Fibroblast of the aortic adventitia (primary cell): ENCODE data around the gene BTAF1. TPM values are rescaled to one million over a fixed set of nuclear protein-coding genes. Genes with fewer than 3 reads are reported as not detected.

Experiments used
- DNase-seq: peaks from one replicate; pipeline ENCODE4 v3.0.0-alpha.2; 2010; ENCODE audit warnings: low read depth
- H3K4me3 ChIP-seq: 2 replicates; pipeline ENCODE4 v1.5.1; 2011; ENCODE audit warnings: low read depth, mild to moderate bottlenecking, control low read depth, low read length, moderate library complexity
- total RNA-seq: library from RNA; depleted of rRNA; stranded (reverse); fragments of >200 nt; gene quantifications from 2 replicates; pipeline ENCODE4 v1.2.3, GENCODE V29; 2012; ENCODE audit warnings: low replicate concordance
- TF ChIP-seq, protein P1 (sequence below): IDR thresholded peaks from 2 replicates; pipeline ENCODE4 v1.5.1; 2011; ENCODE audit warnings: mild to moderate bottlenecking, low read length, control low read depth, inconsistent platforms; ENCODE audit not compliant: insufficient read depth

The BTAF1 gene
- total RNA-seq, 1 donor, result 43.0 TPM

DNA sequence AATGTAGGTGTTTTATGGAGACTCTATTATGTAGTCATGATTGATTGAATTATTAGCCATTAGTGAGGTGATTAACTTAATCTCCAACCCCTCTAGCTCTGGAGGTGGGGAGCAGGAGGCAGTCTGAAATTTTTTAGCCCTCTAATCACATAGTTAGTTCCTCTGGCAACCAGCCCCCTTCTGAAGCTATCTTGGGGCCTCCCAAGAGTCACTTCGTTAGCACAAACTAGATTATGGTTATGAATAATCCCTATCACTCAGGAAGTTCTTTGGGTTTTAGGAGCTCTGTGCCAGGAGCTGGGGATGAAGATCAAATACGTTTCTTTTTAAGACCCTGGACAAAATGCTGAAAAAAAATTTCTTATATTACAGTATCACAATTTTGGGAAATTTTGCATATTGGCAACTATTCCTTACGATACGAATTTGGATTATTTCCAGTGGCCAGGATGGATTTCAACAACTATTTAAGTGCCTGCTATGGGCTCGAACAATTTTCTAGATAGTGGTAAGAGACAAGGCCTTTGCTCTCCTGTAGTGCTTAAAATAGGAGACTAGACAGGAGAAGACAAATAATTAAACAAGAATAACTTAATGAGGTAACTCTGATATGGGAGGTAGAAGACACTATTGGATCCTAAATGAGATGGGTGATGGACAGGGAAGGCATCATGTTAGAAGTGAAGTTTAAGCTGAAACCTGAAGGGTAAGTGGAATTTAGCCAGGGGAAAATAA is 52.9 kb downstream of the BTAF1 start:
- TF ChIP-seq, protein P1, sequence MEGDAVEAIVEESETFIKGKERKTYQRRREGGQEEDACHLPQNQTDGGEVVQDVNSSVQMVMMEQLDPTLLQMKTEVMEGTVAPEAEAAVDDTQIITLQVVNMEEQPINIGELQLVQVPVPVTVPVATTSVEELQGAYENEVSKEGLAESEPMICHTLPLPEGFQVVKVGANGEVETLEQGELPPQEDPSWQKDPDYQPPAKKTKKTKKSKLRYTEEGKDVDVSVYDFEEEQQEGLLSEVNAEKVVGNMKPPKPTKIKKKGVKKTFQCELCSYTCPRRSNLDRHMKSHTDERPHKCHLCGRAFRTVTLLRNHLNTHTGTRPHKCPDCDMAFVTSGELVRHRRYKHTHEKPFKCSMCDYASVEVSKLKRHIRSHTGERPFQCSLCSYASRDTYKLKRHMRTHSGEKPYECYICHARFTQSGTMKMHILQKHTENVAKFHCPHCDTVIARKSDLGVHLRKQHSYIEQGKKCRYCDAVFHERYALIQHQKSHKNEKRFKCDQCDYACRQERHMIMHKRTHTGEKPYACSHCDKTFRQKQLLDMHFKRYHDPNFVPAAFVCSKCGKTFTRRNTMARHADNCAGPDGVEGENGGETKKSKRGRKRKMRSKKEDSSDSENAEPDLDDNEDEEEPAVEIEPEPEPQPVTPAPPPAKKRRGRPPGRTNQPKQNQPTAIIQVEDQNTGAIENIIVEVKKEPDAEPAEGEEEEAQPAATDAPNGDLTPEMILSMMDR, result no peak
- H3K4me3 ChIP-seq, result no peak overlapping the region
- DNase-seq, result no peak

DNA sequence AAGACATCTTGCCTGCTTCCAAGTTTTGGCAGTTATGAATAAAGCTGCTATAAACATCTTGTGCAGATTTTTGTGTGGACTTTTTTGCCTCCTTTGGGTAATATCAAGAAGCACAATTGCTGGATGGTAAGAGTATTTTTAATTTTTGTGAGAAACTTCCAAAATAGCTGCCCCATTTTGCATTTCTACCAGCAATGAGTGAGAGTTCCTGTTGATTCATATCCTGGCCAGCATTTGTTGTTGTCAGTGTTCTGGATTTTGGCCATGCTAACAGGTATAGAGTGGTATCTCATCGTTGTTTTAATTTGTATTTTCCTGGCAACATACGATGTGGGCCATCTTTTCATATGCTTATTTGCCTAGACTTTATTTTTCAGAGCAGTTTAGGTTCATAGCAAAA is 53.9 kb downstream of the BTAF1 start:
- no peak overlapping the region for H3K4me3 ChIP-seq
- TF ChIP-seq, protein P1, result no peak
- no peak for DNase-seq

DNA sequence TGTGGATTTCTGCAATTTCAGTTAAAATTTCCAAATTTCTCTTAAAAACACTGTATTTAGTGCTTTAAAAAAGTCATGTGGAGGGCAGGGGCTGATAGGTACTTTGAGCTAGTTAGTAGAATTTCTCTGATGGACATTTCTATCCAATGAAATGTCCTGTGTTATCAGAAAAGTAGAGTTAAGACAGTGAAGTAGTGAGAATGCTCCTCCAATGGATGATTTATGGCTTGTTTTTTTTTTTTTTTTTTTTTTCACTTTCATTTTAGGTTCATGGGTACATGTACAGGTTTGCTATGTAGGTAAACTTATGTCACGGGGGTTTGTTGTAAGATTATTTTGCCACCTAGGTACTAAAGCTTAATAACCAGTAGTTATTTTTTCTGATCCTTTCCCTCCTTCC is 55.0 kb downstream of the BTAF1 start:
- no peak overlapping the region for H3K4me3 ChIP-seq
- TF ChIP-seq, protein P1, result no peak
- DNase-seq, result no peak

DNA sequence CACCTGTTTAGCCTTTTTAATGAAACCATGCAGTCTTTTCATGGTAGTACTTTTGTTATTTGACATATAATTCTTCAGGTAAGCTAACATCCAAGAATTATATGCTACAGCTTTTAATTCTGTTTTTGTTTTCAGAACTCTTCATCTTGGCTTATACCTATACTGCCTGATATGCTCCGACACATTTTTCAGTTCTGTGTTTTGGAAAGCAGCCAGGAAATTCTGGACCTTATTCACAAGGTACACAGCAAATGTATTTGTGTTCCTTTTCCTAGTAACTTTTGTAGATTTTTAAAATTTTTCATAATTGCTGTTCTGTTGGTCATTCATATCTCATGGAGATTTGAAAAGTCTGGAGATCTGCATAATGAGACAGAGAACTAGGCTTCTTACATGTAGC is 56.7 kb downstream of the BTAF1 start:
- TF ChIP-seq, protein P1, result no peak
- H3K4me3 ChIP-seq, result no peak overlapping the region
- DNase-seq, result no peak

DNA sequence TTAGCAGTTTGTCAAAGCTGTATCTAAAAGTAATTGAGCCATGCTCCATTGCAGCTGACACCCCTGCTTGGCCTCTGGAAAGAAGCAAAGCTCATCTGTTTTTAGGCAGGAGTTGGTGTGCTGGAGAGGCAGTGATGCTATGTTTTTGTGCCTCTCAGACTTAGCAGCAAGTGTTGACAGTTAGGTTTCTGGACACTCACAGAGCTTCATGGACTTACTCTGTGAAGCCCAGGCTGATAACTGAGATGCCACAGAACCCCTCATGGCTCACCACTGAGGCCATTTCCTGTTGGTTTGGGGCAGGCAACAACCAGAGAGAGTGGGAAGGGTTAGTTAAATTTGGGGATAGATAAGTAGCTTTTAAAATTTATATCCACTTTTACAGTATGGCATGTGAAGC is 59.8 kb downstream of the BTAF1 start:
- TF ChIP-seq, protein P1, result no peak
- no peak for DNase-seq

DNA sequence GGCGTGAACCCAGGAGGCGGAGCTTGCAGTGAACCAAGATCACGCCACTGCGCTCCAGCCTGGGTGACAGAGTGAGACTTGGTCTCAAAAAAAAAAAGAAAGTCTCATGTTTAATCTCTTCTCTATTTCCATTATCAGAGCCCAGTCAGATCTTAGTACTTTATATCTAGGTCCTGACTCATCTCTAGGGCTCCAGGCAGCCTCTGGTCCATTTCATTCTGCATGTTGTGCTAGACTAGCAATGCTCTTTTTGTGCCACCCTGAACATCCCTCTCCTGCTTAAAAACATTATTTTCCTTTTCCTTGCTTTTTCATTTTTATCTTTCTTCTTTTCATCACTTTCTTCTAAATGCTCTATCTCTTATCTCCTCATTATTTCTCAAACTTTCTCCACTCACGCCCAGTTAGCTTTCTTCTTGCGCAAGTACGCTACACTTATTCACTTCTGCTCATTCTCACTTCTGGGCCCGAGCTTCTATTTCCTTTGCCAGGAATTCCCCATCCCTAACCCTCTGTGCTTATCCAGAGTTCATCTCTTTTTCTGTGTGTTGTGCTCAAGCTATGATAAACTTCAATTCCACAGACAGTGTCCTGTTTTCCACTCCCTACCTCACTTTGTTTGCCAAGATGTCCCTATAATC is 63.9 kb downstream of the BTAF1 start:
- no peak overlapping the region for H3K4me3 ChIP-seq
- peak; percentile 35 for DNase-seq
- TF ChIP-seq, protein P1, result no peak

More for the DNA sequence above, 59.8 kb downstream of the BTAF1 start:
- H3K4me3 ChIP-seq, result no peak overlapping the region
